Measurements from ENCODE around the gene ADGRF3.
"Not testable (repeated sequence)": the region's sequence is repeated elsewhere in the genome, so short reads cannot be mapped to it uniquely, and the experiment has no call there.

ADGRF3 gene

GRCh38 chr2:26351375-26352090 lies 4.9 kb upstream of the ADGRF3 start:
- no peak for DNase-seq

- DNase-seq = no peak
Observed at GRCh38 chr2:26349690-26350089, 3.1 kb upstream of the ADGRF3 start.

- DNase-seq = no peak
Observed at GRCh38 chr2:26347286-26347865, 787 bp upstream of the ADGRF3 start.

GRCh38 chr2:26345545-26346453 lies 790 bp downstream of the ADGRF3 start, which contains the start of gene SELENOI:
Gene SELENOI (plus strand): TSS chr2:26346143. CDS start chr2:26346233, 90 bp downstream.
- DNase-seq = peak; percentile 98 to 99

GRCh38 chr2:26345283-26345544 lies 1.4 kb downstream of the ADGRF3 start:
- DNase-seq = no peak

- DNase-seq = peak; percentile 38 to 50
Observed at GRCh38 chr2:26344581-26345282, 1.9 kb downstream of the ADGRF3 start.

- no peak for DNase-seq
Observed at GRCh38 chr2:26340831-26341230, 5.8 kb downstream of the ADGRF3 start.

GRCh38 chr2:26337298-26337697 lies 9.3 kb downstream of the ADGRF3 start:
- no peak for DNase-seq

GRCh38 chr2:26336719-26337118 lies 9.9 kb downstream of the ADGRF3 start:
- DNase-seq = no peak

- no peak for DNase-seq
Observed at GRCh38 chr2:26335231-26335630, 11.4 kb downstream of the ADGRF3 start.

GRCh38 chr2:26333293-26333692 lies 13.3 kb downstream of the ADGRF3 start:
- no peak for DNase-seq

GRCh38 chr2:26331321-26331720 lies 15.3 kb downstream of the ADGRF3 start:
- DNase-seq = not testable (repeated sequence)

GRCh38 chr2:26330604-26331003 lies 16.0 kb downstream of the ADGRF3 start:
- DNase-seq = no peak

GRCh38 chr2:26330114-26330549 lies 16.5 kb downstream of the ADGRF3 start:
- DNase-seq = peak; percentile 82 to 84

GRCh38 chr2:26329083-26329482 lies 17.5 kb downstream of the ADGRF3 start:
- not testable (repeated sequence) for DNase-seq

GRCh38 chr2:26327291-26328272 lies 19.0 kb downstream of the ADGRF3 start:
- DNase-seq = no peak

- DNase-seq = no peak
Observed at GRCh38 chr2:26326514-26326913, 20.1 kb downstream of the ADGRF3 start.

GRCh38 chr2:26325851-26326250 lies 20.7 kb downstream of the ADGRF3 start:
- DNase-seq = no peak

GRCh38 chr2:26324903-26325302 lies 21.7 kb downstream of the ADGRF3 start:
- DNase-seq = no peak

GRCh38 chr2:26324479-26324878 lies 22.1 kb downstream of the ADGRF3 start:
- DNase-seq = not testable (repeated sequence)

- DNase-seq = no peak
Observed at GRCh38 chr2:26318950-26319349, 27.6 kb downstream of the ADGRF3 start.

Data from activated CD4-positive, alpha-beta T cell treated with anti-CD3 and anti-CD28 coated beads, Interleukin-2, amount 50 U/mL, for 4 hours (primary cell).